Measurements from ENCODE around the gene EFS. TPM values are rescaled to one million over a fixed set of nuclear protein-coding genes. Genes with fewer than 3 reads are reported as not detected.

The EFS gene
- total and polyA plus RNA-seq, 9 donors, result 10.8 to 44.2 (median 29.2) TPM

GRCh38 chr14:23370221-23370620 is 5.2 kb upstream of the EFS start:
- TF ChIP-seq EP300 (IDR thresholded peaks at IDR 0.05), result no peak
- TF ChIP-seq POLR2A (IDR thresholded peaks at IDR 0.05), result no peak
- TF ChIP-seq CTCF (IDR thresholded peaks at IDR 0.05), result no peak
- H3K9me3 ChIP-seq, result no peaks in the 10 kb centered on the region
- DNase-seq, result no peak
- H3K4me3 ChIP-seq, result no peak overlapping the region
- no peak overlapping the region for H3K27ac ChIP-seq
- WGBS, 3 donors, result 43 to 68% (median 46%) methylated on average over 1 of the region's 1 CpG
- H3K4me1 ChIP-seq (ENCODE audit: insufficient read depth), result no peaks in the 10 kb centered on the region
- no peaks in the 10 kb centered on the region for H3K27me3 ChIP-seq
- H3K36me3 ChIP-seq, result no peaks in the 10 kb centered on the region
- intact Hi-C loops (cut with DNase I), result loop anchor here in 2 of 4 donors (10.0 kb wide), 2 partner anchors 95 to 105 kb away; no protein-coding TSS in a partner anchor

GRCh38 chr14:23366426-23366921 is 1.5 kb upstream of the EFS start:
- H3K4me1 ChIP-seq (ENCODE audit: insufficient read depth), result no peaks in the 10 kb centered on the region
- intact Hi-C loops (cut with DNase I), result no loop called here
- no peaks in the 10 kb centered on the region for H3K9me3 ChIP-seq
- H3K27me3 ChIP-seq, result no peaks in the 10 kb centered on the region
- no peak for TF ChIP-seq EP300 (IDR thresholded peaks at IDR 0.05)
- TF ChIP-seq POLR2A (IDR thresholded peaks at IDR 0.05), result no peak
- TF ChIP-seq CTCF (IDR thresholded peaks at IDR 0.05), result no peak
- 4 to 15% (median 4%) methylated on average over 27 to 34 of the region's 34 CpGs for whole genome bisulfite sequencing, 3 donors
- H3K36me3 ChIP-seq, result no peaks in the 10 kb centered on the region
- peak overlapping the region; percentile 98 to 99 for H3K27ac ChIP-seq
- peak overlapping the region; percentile 44 for H3K4me3 ChIP-seq
- DNase-seq, result peak; percentile 83 to 88 (median 85)

- Histone ChIP-seq H3K27ac (peak overlapping the region; percentile 98 to 99), H3K27me3 (no peaks in the 10 kb centered on the region), H3K4me1 (ENCODE audit: insufficient read depth) (no peaks in the 10 kb centered on the region), H3K9me3 (no peaks in the 10 kb centered on the region), H3K4me3 (peak overlapping the region; percentile 44), H3K36me3 (no peaks in the 10 kb centered on the region)
- peak; percentile 78 to 83 (median 81) for DNase-seq
- 0 to 2% (median 1%) methylated on average over 41 to 51 of the region's 51 CpGs for WGBS, 3 donors
- intact Hi-C loops (cut with DNase I), result no loop called here
- TF ChIP-seq POLR2A (IDR thresholded peaks at IDR 0.05) (peak; percentile 74), EP300 (IDR thresholded peaks at IDR 0.05) (no peak), CTCF (IDR thresholded peaks at IDR 0.05) (no peak)
Observed at GRCh38 chr14:23365732-23366425, 907 bp upstream of the EFS start.

- Histone ChIP-seq H3K4me3 (peak overlapping the region; percentile 44), H3K9me3 (no peaks in the 10 kb centered on the region), H3K36me3 (no peaks in the 10 kb centered on the region), H3K27me3 (no peaks in the 10 kb centered on the region), H3K4me1 (ENCODE audit: insufficient read depth) (no peaks in the 10 kb centered on the region), H3K27ac (peak overlapping the region; percentile 98 to 99)
- TF ChIP-seq CTCF (IDR thresholded peaks at IDR 0.05), result no peak
- no peak for TF ChIP-seq EP300 (IDR thresholded peaks at IDR 0.05)
- TF ChIP-seq POLR2A (IDR thresholded peaks at IDR 0.05), result no peak
- peak in 1 of 5 donors; percentile 51 for DNase-seq
- WGBS, 3 donors, result 8 to 14% (median 13%) methylated on average over 21 of the region's 21 CpGs
- intact Hi-C loops (cut with DNase I), result no loop called here
Observed at GRCh38 chr14:23364164-23365035, 572 bp downstream of the EFS start.

Measured in ovary (tissue), 9 donors.